ENCODE measurements around the gene TCIRG1. TPM values are rescaled to one million over a fixed set of nuclear protein-coding genes. Genes with fewer than 3 reads are reported as not detected.

TCIRG1 gene
- total RNA-seq, 1 experiment from 2014 or later: 44.7 TPM

DNA sequence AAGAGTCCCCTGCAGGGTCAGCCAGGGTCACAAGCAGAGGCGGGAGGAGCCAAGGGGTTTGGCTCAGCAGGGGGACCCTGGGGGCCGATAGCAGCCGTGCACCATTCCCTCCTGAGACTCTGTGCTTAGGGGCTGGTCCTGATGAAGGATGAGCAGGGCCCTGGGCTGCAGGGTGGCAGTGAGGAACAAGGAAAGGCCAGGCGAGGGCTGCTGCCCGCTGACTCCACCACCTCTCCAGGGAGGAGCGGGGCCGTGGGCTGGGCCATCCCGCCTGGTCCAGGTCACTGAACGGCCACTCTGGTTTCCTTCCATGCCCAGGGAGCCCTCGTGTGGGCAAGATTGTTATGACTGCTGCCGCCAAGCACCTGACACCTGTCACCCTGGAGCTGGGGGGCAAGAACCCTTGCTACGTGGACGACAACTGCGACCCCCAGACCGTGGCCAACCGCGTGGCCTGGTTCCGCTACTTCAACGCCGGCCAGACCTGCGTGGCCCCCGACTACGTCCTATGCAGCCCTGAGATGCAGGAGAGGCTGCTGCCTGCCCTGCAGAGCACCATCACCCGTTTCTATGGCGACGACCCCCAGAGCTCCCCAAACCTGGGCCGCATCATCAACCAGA is 17.5 kb upstream of the TCIRG1 start:
- Histone ChIP-seq H3K4me3 (ENCODE audit: insufficient read depth, low read depth, low read length) (no peak overlapping the region), H3K36me3 (replicated peaks; ENCODE audit: control insufficient read depth, insufficient read depth, low read length) (peaks cover 4% of the 10 kb centered on the region), H3K27me3 (ENCODE audit: control insufficient read depth, insufficient read depth, low read length) (no peaks in the 10 kb centered on the region)
- DNase-seq: peak; percentile 90

DNA sequence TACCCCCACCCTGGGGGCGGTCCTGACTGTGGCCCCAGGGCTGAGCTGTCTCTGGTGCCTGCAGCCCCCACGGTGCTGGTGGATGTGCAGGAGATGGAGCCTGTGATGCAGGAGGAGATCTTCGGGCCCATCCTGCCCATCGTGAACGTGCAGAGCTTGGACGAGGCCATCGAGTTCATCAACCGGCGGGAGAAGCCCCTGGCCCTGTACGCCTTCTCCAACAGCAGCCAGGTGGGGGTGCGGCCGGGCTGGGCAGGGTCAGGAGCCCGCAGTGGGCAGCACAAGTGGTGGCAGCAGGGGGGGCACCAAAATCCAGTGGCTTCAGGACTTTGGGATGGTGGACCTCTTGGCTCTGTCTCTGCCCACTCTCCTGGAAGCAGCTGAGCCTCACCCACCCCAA is 16.3 kb upstream of the TCIRG1 start:
- Histone ChIP-seq H3K36me3 (replicated peaks; ENCODE audit: control insufficient read depth, insufficient read depth, low read length) (peaks cover 4% of the 10 kb centered on the region), H3K27me3 (ENCODE audit: control insufficient read depth, insufficient read depth, low read length) (no peaks in the 10 kb centered on the region), H3K4me3 (ENCODE audit: insufficient read depth, low read depth, low read length) (no peak overlapping the region)
- no peak for DNase-seq

DNA sequence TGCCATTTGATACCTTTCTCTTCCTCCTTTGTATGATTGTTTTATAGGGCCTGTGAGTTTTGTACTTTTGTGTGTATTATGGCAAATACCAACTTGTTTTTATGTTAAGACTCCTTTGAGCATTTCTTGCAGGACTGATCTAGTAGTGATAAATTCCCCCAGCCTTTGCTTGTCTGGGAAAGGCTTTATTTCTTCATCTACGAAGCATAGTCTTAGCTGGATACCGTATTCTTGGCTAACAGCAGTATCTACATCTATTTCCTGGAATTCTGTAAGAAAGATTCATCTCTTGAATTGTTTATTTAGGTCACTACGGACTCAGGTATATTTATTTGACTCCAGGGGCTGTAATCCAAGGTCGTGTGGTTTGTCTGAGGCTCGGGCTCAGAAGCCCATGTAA is 14.3 kb upstream of the TCIRG1 start:
- H3K27me3 ChIP-seq (ENCODE audit: control insufficient read depth, insufficient read depth, low read length): no peaks in the 10 kb centered on the region
- no peak for DNase-seq
- H3K4me3 ChIP-seq (ENCODE audit: insufficient read depth, low read depth, low read length): no peak overlapping the region
- H3K36me3 ChIP-seq (replicated peaks; ENCODE audit: control insufficient read depth, insufficient read depth, low read length): peaks cover 4% of the 10 kb centered on the region

DNA sequence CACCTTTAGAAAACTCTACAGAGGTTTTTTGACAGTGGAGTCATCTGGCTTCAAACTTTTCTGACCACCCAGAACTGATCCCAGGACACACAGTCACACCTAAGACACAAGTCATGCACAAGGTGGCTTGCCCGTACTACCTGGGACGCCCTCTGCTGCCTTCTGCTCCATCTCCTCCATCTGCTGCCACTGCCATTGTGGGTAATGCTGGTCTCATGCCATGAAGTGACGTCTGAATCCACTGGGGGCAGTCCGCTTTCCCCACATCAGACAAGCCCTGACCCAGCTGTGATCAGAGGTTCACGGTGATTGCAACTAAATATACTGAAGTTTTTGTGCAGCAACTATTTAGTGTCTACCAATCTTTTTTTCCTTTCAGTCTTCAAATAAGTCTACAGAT is 13.8 kb upstream of the TCIRG1 start:
- Histone ChIP-seq H3K36me3 (replicated peaks; ENCODE audit: control insufficient read depth, insufficient read depth, low read length) (peaks cover 4% of the 10 kb centered on the region), H3K4me3 (ENCODE audit: insufficient read depth, low read depth, low read length) (no peak overlapping the region), H3K27me3 (ENCODE audit: control insufficient read depth, insufficient read depth, low read length) (no peaks in the 10 kb centered on the region)
- DNase-seq: no peak

DNA sequence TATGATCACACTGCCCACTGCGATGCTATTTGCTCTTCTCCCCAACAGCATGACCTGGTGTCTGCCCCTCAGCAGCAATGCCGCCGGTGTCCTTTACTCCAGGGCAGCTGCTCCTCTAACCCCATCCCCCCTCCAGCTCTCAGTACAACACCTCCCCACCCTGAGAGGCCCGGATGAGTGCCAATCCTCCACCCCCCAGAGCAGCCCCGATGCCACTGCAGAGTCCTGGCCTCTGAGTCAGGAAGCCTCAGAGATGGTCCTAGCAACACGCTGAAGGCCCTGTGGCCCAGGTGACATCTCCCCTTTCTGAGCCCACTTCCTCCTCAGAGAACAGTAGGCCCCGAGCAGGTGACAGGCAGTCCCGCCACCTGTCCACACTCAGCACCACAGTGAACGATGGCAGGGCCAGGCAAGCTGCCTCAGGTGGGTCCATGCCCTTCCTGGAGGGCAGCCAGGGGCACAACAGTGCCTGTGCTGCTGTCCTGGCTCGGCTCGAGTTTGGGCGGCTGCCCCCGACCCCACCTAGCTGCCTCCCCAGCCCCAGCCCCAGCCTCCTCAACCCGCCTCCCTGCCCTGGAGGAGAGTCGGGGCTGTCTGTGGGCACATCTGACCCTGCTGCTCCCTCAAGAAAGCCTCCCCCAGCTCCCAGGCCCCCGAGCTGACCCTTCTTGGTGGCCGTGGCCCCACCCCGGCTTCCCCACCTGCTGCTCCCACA is 12.3 kb upstream of the TCIRG1 start:
- Histone ChIP-seq H3K4me3 (ENCODE audit: insufficient read depth, low read depth, low read length) (no peak overlapping the region), H3K27me3 (ENCODE audit: control insufficient read depth, insufficient read depth, low read length) (no peaks in the 10 kb centered on the region), H3K36me3 (replicated peaks; ENCODE audit: control insufficient read depth, insufficient read depth, low read length) (peaks cover 4% of the 10 kb centered on the region)
- DNase-seq: no peak

DNA sequence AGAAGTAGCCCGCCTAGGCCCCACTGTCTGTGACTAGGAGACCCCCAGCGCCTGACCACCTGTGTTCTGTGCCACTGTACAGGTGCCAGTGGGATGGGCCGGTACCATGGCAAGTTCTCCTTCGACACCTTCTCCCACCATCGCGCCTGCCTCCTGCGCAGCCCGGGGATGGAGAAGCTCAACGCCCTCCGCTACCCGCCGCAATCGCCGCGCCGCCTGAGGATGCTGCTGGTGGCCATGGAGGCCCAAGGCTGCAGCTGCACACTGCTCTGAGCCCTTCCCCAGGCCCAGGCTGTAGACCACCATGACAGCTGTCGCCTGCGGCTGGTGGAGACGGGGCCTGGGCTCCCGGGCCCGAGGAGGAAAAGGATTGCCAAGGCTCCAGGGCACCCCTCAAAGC is 11.2 kb upstream of the TCIRG1 start:
- no peaks in the 10 kb centered on the region for H3K27me3 ChIP-seq (ENCODE audit: control insufficient read depth, insufficient read depth, low read length)
- H3K4me3 ChIP-seq (ENCODE audit: insufficient read depth, low read depth, low read length): no peak overlapping the region
- DNase-seq: no peak
- peaks cover 10% of the 10 kb centered on the region for H3K36me3 ChIP-seq (replicated peaks; ENCODE audit: control insufficient read depth, insufficient read depth, low read length)

DNA sequence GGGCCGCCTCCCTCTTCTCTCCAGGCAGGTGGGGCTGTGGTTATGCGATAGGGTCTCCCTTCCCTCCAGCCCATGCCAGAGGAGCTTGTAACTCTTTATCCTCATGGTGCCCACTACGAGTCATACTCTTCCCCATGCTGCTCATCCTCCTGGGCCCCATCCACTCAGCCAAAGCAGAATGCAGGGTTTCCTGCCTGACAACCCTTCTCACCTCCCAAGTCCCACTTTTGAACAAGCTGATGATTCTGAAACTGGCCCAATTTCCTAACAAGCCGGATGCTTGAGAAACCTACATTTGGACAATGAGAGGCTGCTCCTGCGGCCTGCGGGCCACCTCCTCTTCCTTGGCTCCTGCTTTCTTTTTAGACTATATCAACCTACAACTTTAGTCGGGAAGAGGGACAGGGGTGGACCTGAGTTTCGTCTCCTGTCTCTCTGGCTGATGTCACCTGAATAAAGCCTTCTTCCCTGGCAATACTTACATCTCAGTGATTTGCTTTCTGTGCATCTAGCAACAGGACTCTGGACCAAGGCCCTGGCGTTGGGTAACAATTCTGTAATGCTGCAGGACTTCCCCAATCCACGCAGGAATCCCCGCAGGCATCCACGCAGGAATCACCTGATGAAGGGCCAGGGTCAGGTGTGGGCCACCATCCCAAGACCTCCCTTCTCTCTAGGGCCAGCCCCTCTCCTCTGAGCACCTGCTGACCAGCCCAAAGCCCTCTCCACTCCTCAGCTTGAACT is 9.9 kb upstream of the TCIRG1 start:
- Histone ChIP-seq H3K27me3 (ENCODE audit: control insufficient read depth, insufficient read depth, low read length) (no peaks in the 10 kb centered on the region), H3K4me3 (ENCODE audit: insufficient read depth, low read depth, low read length) (no peak overlapping the region), H3K36me3 (replicated peaks; ENCODE audit: control insufficient read depth, insufficient read depth, low read length) (peaks cover 19% of the 10 kb centered on the region)
- DNase-seq: no peak

DNA sequence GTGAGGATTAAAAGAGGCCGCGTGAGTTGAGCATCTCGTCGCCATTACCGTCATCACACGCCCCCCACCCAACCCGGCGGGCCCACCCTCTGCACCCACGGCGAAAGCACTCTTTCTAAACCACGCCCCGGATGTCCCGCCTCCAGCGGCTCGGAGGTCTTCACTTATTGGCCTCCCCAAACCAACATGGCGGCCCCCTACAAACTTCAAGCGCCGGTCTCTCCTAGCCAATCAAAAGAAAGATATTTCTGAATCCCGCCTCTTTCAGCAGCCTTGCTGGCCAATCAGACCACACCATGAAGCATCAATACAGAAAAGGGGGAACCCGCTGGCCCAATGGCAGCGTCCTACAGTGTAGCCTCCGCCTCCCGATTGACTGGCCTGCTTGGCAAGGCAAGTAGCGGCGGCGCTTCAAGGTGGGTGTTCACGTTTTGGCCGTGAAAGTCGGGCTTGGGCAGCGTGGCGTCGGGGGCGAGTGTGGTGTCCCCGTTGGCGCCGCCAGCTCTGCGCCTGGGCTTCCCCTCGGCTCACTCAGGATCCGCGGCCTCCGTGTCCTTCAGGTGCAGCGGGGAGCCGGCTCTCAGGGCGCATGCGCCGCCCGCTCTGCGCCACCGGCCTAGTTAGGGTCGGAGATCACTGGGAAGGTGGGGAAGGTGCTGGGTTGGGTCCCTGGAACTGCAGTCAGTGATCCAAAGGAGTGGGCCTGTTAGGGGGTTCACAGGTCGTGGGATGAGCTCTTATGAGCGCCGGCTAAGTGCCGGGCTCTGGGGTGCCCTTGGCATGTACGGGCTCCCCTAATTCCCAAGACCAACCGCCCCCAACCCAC is 8.3 kb upstream of the TCIRG1 start, which contains the start of gene NDUFS8:
Gene NDUFS8 (plus strand): TSS at position 364 of the 826 bp plus-strand sequence. CDS start 1,471 bp downstream, outside the sequence.
- H3K36me3 ChIP-seq (replicated peaks; ENCODE audit: control insufficient read depth, insufficient read depth, low read length): peaks cover 20% of the 10 kb centered on the region
- peak; percentile 100 for DNase-seq
- no peaks in the 10 kb centered on the region for H3K27me3 ChIP-seq (ENCODE audit: control insufficient read depth, insufficient read depth, low read length)
- peak within 1 kb of the TSS; percentile 90 for H3K4me3 ChIP-seq (ENCODE audit: insufficient read depth, low read depth, low read length)

DNA sequence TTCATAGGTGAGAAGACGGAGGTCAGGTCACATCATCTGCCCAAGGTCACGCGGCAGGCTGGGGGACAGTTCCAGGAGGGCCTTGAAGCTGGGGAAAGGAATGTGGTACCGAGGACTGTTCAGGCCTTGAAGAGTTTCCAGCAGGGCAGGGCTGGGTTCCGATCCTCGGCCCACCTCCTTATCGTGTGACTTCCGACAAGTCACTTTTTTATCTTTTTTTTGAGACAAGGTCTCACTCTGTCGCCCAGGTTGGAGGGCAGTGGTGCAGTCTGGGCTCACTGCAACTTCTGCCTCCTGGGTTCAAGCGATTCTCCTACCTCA is 7.7 kb upstream of the TCIRG1 start:
- Histone ChIP-seq H3K4me3 (ENCODE audit: insufficient read depth, low read depth, low read length) (peak overlapping the region; percentile 90), H3K27me3 (ENCODE audit: control insufficient read depth, insufficient read depth, low read length) (no peaks in the 10 kb centered on the region), H3K36me3 (replicated peaks; ENCODE audit: control insufficient read depth, insufficient read depth, low read length) (peaks cover 19% of the 10 kb centered on the region)
- DNase-seq: no peak

DNA sequence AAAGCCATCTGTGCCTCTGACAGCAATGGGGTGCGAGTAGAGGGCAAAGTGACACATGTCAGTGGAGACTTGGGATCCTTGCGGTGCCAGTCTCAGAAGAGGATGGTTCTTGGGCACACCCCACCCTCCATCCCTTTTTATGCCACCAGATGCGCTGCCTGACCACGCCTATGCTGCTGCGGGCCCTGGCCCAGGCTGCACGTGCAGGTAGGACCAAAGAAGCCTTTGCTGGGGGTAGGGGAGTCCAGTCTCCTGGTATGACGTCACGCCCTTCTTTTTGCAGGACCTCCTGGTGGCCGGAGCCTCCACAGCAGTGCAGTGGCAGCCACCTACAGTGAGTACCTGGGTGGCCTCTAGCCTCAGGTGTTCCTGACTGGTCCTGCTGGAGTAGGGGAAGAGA is 6.8 kb upstream of the TCIRG1 start:
- H3K4me3 ChIP-seq (ENCODE audit: insufficient read depth, low read depth, low read length): no peak overlapping the region
- DNase-seq: no peak
- no peaks in the 10 kb centered on the region for H3K27me3 ChIP-seq (ENCODE audit: control insufficient read depth, insufficient read depth, low read length)
- peaks cover 18% of the 10 kb centered on the region for H3K36me3 ChIP-seq (replicated peaks; ENCODE audit: control insufficient read depth, insufficient read depth, low read length)

DNA sequence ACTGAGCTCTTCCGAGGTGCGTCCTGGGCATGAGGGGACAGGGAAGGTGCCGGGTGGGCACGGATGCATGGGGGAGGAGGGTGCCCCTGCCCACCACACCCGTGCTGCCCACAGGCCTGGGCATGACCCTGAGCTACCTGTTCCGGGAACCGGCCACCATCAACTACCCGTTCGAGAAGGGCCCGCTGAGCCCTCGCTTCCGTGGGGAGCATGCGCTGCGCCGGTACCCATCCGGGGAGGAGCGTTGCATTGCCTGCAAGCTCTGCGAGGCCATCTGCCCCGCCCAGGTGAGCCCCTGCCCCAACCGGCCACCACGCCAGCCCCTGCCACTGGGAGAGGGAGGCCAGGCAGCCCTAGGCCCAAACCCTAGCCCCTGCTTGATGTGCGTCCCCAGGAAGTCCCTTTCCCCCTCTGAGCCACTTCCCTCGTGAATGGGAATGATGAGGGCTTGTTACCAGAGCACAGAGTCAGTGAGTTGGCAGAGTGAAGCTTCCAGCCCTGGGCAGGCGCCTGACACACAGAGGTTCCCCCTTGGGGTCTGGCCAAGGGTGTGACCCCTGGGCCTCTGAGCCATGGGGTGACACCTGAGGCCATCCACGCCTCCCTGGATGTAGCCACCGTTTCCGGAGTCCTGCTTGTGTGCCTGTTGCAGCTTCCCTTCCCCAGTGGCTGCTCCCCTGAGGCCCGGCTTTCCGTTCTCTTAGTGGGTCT is 5.7 kb upstream of the TCIRG1 start:
- Histone ChIP-seq H3K4me3 (ENCODE audit: insufficient read depth, low read depth, low read length) (no peak overlapping the region), H3K36me3 (replicated peaks; ENCODE audit: control insufficient read depth, insufficient read depth, low read length) (peaks cover 18% of the 10 kb centered on the region), H3K27me3 (ENCODE audit: control insufficient read depth, insufficient read depth, low read length) (no peaks in the 10 kb centered on the region)
- DNase-seq: no peak

DNA sequence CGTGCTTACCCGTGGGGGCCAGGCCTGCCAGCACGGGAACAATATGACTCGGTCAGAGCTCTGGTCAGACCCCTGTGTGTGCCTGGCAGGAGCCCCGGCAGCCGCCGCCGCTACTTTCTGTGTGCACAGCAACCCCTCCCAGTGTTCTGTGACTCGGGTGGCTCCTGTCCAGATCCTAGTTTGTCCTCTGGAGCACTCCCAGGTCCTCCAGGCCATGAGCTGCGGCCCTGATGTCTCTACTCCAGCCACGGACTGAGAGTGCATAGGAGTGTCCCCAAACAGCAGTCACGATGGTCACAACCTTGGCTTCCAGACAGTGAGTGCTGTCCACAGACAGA is 5.1 kb upstream of the TCIRG1 start:
- DNase-seq: no peak
- Histone ChIP-seq H3K27me3 (ENCODE audit: control insufficient read depth, insufficient read depth, low read length) (no peaks in the 10 kb centered on the region), H3K4me3 (ENCODE audit: insufficient read depth, low read depth, low read length) (no peak overlapping the region)

DNA sequence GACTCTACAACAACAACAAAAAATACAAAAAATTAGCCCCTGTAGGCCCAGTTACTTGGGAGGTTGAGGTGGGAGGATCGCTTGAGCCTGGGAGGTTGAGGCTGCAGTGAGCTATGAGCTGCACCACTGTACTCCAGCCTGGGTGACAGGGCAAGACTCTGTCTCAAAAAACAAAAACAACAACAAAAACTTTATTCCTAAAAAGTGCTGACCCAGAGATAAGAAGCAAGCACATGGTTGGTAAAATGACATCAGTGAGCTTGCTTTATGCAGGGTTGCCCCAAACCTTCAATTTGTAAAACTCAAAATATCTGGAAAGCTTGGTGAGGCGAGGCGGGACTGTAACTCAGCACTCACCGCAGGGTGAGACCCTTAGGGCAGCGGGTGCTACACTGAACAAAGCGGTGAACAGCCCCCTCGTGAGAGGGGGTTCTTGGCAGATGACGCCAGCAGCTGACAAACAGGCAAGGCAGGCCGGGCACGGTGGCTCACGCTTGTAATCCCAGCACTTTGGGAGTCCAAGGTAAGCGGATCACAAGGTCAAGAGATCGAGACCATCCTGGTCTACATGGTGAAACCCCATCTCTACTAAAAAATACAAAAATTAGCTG is 3.5 kb upstream of the TCIRG1 start:
- DNase-seq: no peak
- H3K27me3 ChIP-seq (ENCODE audit: control insufficient read depth, insufficient read depth, low read length): no peaks in the 10 kb centered on the region
- no peak overlapping the region for H3K4me3 ChIP-seq (ENCODE audit: insufficient read depth, low read depth, low read length)
- H3K36me3 ChIP-seq (replicated peaks; ENCODE audit: control insufficient read depth, insufficient read depth, low read length): peaks cover 18% of the 10 kb centered on the region

More for the DNA sequence above, 5.1 kb upstream of the TCIRG1 start:
- H3K36me3 ChIP-seq (replicated peaks; ENCODE audit: control insufficient read depth, insufficient read depth, low read length): peaks cover 18% of the 10 kb centered on the region
